Activated CD8-positive, alpha-beta memory T cell treated with anti-CD3 and anti-CD28 coated beads, Interleukin-2, amount 50 U/mL, for 24 hours (primary cell): ENCODE data around the gene CLEC11A.
A peak's percentile ranks its signal among the peaks of the same experiment; 100 is the strongest.
"Not testable (repeated sequence)": the region's sequence is repeated elsewhere in the genome, so short reads cannot be mapped to it uniquely, and the experiment has no call there.

ENCODE experiments used
- DNase-seq: peaks from one replicate; pipeline ENCODE4 v3.0.0-alpha.2; 2020; ENCODE audit errors: extremely low read depth

Gene CLEC11A

DNA sequence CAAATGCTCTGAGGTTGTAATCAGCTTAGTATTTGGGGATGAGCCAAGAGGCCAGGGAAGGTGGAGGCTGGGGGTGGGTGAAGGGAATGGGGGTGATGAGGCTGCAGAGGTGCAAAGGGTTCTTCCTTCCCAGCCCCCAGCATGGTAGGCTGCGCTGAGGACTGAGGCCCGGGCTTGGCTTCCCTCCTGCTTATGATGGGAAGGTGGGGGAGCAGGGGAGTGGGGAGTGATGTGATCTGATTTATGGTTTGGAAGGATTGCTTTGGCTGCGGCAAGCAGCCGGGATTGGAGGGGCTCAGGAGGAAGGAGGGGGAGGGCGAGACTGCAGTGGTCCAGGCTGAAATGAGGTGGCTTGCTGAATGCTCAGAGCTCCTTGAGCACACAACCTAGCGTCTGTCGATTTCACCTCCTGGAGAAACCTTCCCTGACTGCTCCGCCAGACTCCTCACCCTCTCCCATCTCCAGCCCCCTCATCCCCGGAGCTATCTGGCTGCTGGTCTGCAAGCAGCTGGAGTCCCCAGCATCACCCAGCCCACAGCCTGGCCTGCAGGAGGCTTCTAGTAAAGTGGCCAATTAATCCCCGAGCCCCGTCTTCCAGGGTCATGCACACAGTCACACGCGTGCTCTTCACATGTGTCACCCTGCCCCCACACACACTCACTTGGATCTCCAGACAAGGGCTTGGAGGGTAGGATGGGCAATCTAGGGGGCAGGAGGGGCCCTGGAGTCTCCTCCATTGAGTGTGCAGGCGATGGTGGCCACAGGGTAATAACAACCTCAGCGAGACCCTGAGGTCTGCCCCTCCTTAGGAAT, 757 bp upstream of the CLEC11A start:
- no peak for DNase-seq

GRCh38 chr19:50723735-50724521, 764 bp downstream of the CLEC11A start:
- no peak for DNase-seq

DNA sequence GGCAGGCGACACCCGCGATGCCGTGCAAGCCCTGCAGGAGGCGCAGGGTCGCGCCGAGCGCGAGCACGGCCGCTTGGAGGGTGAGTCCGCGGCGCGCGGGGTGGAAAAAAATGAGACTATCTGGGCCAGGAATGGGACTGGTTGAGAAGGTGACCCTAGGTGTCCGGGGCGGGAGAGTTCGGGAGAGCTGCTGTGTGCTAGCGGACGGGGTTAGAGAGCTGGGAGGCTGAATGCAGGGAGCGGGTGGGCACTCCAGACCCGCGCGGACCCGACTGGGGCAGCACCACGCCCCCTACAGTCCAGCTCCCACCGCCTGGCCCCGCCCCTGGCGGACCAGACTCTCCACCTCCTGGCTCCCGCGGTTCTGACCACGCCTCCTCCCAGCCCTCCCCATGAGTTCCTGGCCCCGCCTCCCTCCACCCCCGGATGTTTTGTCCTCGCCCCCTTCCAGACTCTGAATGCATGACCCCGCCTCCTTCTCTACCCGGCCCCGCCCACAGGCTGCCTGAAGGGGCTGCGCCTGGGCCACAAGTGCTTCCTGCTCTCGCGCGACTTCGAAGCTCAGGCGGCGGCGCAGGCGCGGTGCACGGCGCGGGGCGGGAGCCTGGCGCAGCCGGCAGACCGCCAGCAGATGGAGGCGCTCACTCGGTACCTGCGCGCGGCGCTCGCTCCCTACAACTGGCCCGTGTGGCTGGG, 1.5 kb downstream of the CLEC11A start:
- DNase-seq = peak; percentile 90

DNA sequence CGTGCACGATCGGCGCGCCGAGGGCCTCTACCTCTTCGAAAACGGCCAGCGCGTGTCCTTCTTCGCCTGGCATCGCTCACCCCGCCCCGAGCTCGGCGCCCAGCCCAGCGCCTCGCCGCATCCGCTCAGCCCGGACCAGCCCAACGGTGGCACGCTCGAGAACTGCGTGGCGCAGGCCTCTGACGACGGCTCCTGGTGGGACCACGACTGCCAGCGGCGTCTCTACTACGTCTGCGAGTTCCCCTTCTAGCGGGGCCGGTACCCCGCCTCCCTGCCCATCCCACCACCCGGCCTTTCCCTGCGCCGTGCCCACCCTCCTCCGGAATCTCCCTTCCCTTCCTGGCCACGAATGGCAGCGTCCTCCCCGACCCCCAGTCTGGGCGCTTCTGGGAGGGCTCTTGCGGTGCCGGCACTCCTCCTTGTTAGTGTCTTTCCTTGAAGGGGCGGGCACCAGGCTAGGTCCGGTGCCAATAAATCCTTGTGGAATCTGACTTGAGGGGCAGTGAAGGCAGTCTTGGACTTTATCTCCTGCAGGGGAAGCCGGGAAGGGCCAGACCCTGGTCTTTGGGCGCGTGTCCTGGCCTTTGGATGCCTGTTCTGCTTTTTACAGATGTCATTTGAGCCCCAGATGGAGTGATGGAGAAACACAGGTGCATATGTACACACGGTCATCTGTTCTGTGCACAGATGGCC, 2.2 kb downstream of the CLEC11A start:
- DNase-seq = no peak

- DNase-seq = no peak
Measured at GRCh38 chr19:50725911-50726230, 2.7 kb downstream of the CLEC11A start.

- peak; percentile 61 for DNase-seq
Measured at GRCh38 chr19:50728084-50728737, 5.0 kb downstream of the CLEC11A start.

- DNase-seq = no peak
Measured at GRCh38 chr19:50729894-50730293, 6.7 kb downstream of the CLEC11A start.

- no peak for DNase-seq
Measured at GRCh38 chr19:50735869-50736268, 12.7 kb downstream of the CLEC11A start.

DNA sequence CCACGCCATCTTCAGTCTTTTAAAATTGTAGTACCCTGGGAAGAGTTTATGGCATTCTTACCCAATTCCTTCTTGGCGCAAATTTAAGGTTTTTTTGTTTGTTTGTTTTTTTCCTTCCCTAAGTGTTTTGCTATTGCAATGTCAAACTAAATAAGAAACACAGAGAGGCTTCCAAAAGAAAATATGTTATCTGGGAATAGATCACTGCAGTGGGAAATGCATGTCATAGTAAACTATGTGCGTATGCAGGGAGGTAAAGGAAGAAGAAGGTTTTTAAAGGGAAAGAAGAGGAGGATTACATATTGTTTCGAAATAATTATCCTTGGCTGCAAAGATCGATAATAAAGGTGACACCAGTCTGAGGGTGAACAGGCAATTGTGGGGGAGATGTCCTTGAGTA, 13.2 kb downstream of the CLEC11A start:
- no peak for DNase-seq

GRCh38 chr19:50739132-50739913, 16.2 kb downstream of the CLEC11A start:
- DNase-seq = no peak

- no peak for DNase-seq
Measured at GRCh38 chr19:50739914-50740426, 16.8 kb downstream of the CLEC11A start.

GRCh38 chr19:50741179-50741933, 18.2 kb downstream of the CLEC11A start:
- DNase-seq = no peak

DNA sequence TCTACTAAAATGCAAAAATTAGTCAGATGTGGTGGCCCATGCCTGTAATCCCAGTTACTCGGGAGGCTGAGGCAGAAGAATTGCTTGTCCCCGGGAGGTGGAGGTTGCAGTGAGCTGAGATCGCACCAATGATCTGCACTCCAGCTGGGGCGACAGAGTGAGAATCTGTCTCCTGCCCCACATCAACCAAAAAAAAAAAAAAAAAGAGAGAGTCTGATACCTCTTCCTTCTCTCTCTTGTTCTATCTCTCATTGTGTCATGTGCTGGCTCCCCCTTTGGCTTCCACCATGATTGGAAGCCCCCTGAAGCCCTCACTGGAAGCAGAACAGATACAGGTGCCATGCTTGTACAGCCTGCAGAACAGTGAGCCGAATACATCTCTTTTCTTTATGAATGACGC, 20.4 kb downstream of the CLEC11A start:
- DNase-seq = no peak

GRCh38 chr19:50745221-50745620, 22.1 kb downstream of the CLEC11A start:
- DNase-seq = no peak

- DNase-seq = not testable (repeated sequence)
Measured at GRCh38 chr19:50747141-50747540, 24.0 kb downstream of the CLEC11A start.

DNA sequence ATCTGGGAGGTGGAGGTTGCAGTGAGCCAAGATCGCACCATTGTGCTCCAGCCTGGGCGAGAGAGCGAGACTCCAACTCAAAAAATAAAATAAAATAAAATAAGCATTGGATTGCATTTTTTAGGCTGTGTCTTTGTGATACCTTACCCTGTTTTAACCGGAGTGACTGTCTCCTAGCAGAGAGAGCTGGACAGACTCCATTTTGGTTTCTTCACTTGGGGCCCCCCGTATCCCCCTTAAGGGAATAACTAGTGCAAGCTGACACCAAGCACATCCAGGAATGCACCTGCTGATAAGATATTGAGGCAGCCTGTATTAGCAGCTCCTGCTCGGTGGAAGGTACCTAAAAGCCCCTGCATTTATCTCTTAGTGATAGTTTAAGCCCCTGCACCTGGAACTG, 26.3 kb downstream of the CLEC11A start:
- no peak for DNase-seq

DNA sequence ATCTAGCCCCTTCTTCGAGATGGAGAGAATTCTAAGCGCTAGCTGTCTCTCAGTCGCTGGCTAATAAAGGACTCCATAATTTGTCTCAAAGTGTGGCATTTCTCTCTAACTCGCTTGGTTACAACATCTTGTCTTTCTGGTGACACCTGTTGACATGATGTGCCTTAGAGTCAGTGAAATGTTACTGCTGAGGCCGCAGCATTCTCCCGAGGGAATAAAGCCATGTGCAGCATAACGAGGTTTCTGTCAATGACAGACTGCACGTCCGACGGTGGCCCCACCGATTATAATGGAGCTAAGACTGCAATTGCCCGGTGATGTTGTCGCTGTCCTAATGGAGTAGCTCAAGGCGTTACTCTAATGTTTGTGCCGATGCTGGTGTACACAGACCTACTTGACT, 26.8 kb downstream of the CLEC11A start:
- DNase-seq = no peak

DNA sequence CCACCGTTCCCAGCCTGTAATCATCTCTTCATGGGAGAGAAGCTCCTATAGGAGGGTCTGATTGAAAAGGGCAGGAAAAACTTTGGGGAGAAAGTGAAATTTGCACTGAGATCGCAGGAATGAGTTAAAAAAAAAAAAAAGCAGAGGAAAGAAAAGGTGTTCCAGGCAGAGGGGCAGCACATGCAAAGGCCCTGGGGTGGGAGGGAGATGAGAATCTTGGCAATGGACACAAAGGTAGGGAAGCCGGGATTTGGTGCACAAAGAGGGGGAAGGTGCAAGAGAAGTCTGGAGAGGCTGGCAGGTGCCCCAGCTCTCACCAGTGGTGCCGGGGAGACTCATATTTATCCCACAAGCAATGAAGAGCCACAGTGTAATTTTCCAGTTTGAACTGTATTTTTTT, 30.7 kb downstream of the CLEC11A start:
- DNase-seq = no peak

DNA sequence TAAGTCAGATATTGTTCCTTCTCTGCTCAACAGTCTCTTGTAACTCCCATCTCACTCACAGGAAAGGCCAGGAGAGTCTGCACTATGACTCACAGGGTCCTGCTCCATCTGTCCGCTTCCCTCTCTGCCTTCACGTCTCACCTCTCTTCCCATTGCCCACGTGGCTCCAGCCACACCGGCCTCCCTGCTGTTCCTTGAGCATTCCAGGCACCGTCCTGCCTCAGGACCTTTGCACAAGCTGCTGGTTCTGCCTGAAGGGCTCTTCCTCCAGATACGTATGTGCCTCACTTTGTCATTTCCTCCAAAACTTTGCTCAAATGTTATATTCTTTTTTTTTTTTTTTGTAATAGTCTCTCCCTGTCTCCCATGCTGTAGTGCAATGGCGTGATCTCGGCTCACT, 33.1 kb downstream of the CLEC11A start:
- DNase-seq = not testable (repeated sequence)

- DNase-seq = not testable (repeated sequence)
Measured at GRCh38 chr19:50757624-50758023, 34.5 kb downstream of the CLEC11A start.
